Measurements from ENCODE around the gene DOHH.

DNA sequence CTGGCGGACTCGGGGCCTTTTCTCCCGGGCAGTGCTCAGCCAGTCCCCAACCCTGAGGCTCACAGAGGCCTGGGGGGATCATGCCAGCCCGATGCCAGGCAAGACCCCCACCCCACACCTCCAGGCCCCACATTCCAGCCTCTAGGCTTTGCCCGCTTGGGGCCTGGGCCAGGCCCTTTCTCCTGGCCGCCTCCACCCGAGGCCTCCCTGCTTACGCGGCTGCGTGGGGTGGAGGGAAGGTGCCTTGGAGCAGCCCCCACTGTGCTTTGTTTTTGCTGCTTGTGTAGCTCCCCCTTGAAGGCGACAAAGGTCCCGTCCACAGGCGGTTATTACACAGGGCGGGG, 58.5 kb downstream of the DOHH start:
- TF ChIP-seq, protein P1, sequence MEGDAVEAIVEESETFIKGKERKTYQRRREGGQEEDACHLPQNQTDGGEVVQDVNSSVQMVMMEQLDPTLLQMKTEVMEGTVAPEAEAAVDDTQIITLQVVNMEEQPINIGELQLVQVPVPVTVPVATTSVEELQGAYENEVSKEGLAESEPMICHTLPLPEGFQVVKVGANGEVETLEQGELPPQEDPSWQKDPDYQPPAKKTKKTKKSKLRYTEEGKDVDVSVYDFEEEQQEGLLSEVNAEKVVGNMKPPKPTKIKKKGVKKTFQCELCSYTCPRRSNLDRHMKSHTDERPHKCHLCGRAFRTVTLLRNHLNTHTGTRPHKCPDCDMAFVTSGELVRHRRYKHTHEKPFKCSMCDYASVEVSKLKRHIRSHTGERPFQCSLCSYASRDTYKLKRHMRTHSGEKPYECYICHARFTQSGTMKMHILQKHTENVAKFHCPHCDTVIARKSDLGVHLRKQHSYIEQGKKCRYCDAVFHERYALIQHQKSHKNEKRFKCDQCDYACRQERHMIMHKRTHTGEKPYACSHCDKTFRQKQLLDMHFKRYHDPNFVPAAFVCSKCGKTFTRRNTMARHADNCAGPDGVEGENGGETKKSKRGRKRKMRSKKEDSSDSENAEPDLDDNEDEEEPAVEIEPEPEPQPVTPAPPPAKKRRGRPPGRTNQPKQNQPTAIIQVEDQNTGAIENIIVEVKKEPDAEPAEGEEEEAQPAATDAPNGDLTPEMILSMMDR (IDR thresholded peaks at IDR 0.05), result no peak
- no peak for TF ChIP-seq POLR2A (IDR thresholded peaks at IDR 0.05)
